Adrenal gland (tissue), 5 donors: ENCODE results near the gene TSPYL1.

ENCODE experiments used
- CTCF ChIP-seq, 6 experiments: fragments of 450-650 bp in 4 of 6; fragments of 200-600 bp in 2 of 6; sonication (generic) in 1 of 6; IDR thresholded peaks; 1 replicate in 5 of 6; 2 replicates in 1 of 6; pipeline versions ENCODE4 v1.5.1 to v1.8.0; 2016 to 2021; ENCODE audit warnings: antibody characterized with exemption in 6 of 6, mild to moderate bottlenecking in 2 of 6, moderate library complexity in 1 of 6
- POLR2A ChIP-seq, 2 donors: fragments of 450-650 bp; IDR thresholded peaks; one replicate each; pipeline ENCODE4 v1.6.1; 2017; ENCODE audit warnings: antibody characterized with exemption in 2 of 2, mild to moderate bottlenecking in 2 of 2, moderate library complexity in 1 of 2
- donor health status: DM: no; HTN: no; CAD: no.

GRCh38 chr6:116247285-116247684, 32.4 kb downstream of the TSPYL1 start:
- TF ChIP-seq CTCF (IDR thresholded peaks at IDR 0.05) (no peak), POLR2A (IDR thresholded peaks at IDR 0.05) (no peak)
